HEK293 (cell line): ENCODE data around the gene FBXO45.

Source experiments
- CTCF ChIA-PET: fragments of 350-600 bp; formaldehyde crosslinking; extraction: SDS; loops from one replicate; lab custom pipeline; 2021; ENCODE audit warnings: antibody characterized with exemption; lab: Yijun Ruan, JAX
- POLR2A ChIA-PET: fragments of 300-600 bp; formaldehyde crosslinking; extraction: SDS; loops from one replicate; lab custom pipeline; 2020; ENCODE audit warnings: antibody characterized with exemption, inconsistent platforms; lab: Yijun Ruan, JAX
- H3K27ac ChIP-seq: fragments of 200-500 bp; sonication (Bioruptor generic); 2 replicates; pipeline ENCODE4 v1.5.1; 2014; ENCODE audit warnings: low read depth, low read length, control low read depth, inconsistent platforms; ENCODE audit errors: extremely low read depth
- H3K36me3 ChIP-seq, 2 experiments: fragments of 200-500 bp in 1 of 2; sonication (Bioruptor generic) in 1 of 2; 1 replicate in 1 of 2; 2 replicates in 1 of 2; pipeline ENCODE4 v1.5.1; 2014 to 2017; ENCODE audit warnings: inconsistent platforms in 2 of 2, low read length in 2 of 2; ENCODE audit not compliant: control insufficient read depth in 2 of 2, insufficient read depth in 1 of 2
- H3K4me1 ChIP-seq: fragments of 200-500 bp; sonication (Bioruptor generic); 2 replicates; pipeline ENCODE4 v1.5.1; 2014; ENCODE audit warnings: mild to moderate bottlenecking, low read length, inconsistent platforms; ENCODE audit not compliant: control insufficient read depth, insufficient read depth
- H3K4me3 ChIP-seq: 2 replicates; pipeline ENCODE4 v1.5.1; 2011; ENCODE audit warnings: low read depth, mild to moderate bottlenecking, control low read depth, low read length, moderate library complexity
- H3K9me3 ChIP-seq: fragments of 200-500 bp; sonication (Bioruptor generic); 2 replicates; pipeline ENCODE4 v1.5.1; 2014; ENCODE audit warnings: low read depth, low read length, inconsistent platforms; ENCODE audit not compliant: control insufficient read depth, insufficient read depth
- ELK4 ChIP-seq: IDR thresholded peaks from 2 replicates; pipeline ENCODE4 v1.6.1; 2011; ENCODE audit warnings: mild to moderate bottlenecking, low read depth, low read length, borderline replicate concordance
- HIC1 ChIP-seq: fragments of 450-650 bp; formaldehyde crosslinking; IDR thresholded peaks from 2 replicates; pipeline ENCODE4 v1.5.1; 2016; ENCODE audit warnings: missing biosample characterization, missing genetic modification characterization
- KLF16 ChIP-seq: fragments of 450-650 bp; formaldehyde crosslinking; IDR thresholded peaks from 2 replicates; pipeline ENCODE4 v1.5.1; 2017; ENCODE audit warnings: missing biosample characterization, missing genetic modification characterization
- KLF17 ChIP-seq: fragments of 450-650 bp; formaldehyde crosslinking; IDR thresholded peaks from 2 replicates; pipeline ENCODE4 v1.5.1; 2016; ENCODE audit warnings: missing biosample characterization, missing genetic modification characterization
- WT1 ChIP-seq: fragments of 450-650 bp; formaldehyde crosslinking; IDR thresholded peaks from 2 replicates; pipeline ENCODE4 v1.5.1; 2016; ENCODE audit warnings: missing biosample characterization, missing genetic modification characterization
- YY2 ChIP-seq: fragments of 450-650 bp; formaldehyde crosslinking; IDR thresholded peaks from 2 replicates; pipeline ENCODE4 v1.5.1; 2016; ENCODE audit warnings: missing biosample characterization, missing genetic modification characterization
- ZNF138 ChIP-seq: fragments of 450-650 bp; formaldehyde crosslinking; IDR thresholded peaks from 2 replicates; pipeline ENCODE4 v1.5.1; 2016; ENCODE audit warnings: missing biosample characterization, missing genetic modification characterization, borderline replicate concordance
- ZNF311 ChIP-seq: fragments of 450-650 bp; formaldehyde crosslinking; IDR thresholded peaks from 2 replicates; pipeline ENCODE4 v1.5.1; 2017; ENCODE audit warnings: missing biosample characterization, missing genetic modification characterization, borderline replicate concordance
- ZNF335 ChIP-seq: fragments of 450-650 bp; formaldehyde crosslinking; conservative IDR thresholded peaks from 2 replicates; pipeline ENCODE4 v1.5.1; 2016; ENCODE audit warnings: missing biosample characterization, missing genetic modification characterization
- ZNF394 ChIP-seq: fragments of 450-650 bp; formaldehyde crosslinking; IDR thresholded peaks from 2 replicates; pipeline ENCODE4 v1.5.1; 2016; ENCODE audit warnings: missing biosample characterization, missing genetic modification characterization, mild to moderate bottlenecking, moderate library complexity, borderline replicate concordance
- ZNF558 ChIP-seq: fragments of 450-650 bp; formaldehyde crosslinking; IDR thresholded peaks from 2 replicates; pipeline ENCODE4 v1.5.1; 2016; ENCODE audit warnings: missing biosample characterization, missing genetic modification characterization
- ZNF571 ChIP-seq: fragments of 450-650 bp; formaldehyde crosslinking; IDR thresholded peaks from 2 replicates; pipeline ENCODE4 v1.5.0; 2017; ENCODE audit warnings: missing biosample characterization, missing genetic modification characterization
- ZNF624 ChIP-seq: fragments of 450-650 bp; formaldehyde crosslinking; IDR thresholded peaks from 2 replicates; pipeline ENCODE4 v1.5.1; 2017; ENCODE audit warnings: missing biosample characterization, missing genetic modification characterization
- ZNF654 ChIP-seq: fragments of 450-650 bp; formaldehyde crosslinking; IDR thresholded peaks from 2 replicates; pipeline ENCODE4 v1.5.1; 2016; ENCODE audit warnings: low read depth, missing biosample characterization, missing genetic modification characterization
- ZNF792 ChIP-seq: fragments of 450-650 bp; formaldehyde crosslinking; IDR thresholded peaks from 2 replicates; pipeline ENCODE4 v1.5.1; 2016; ENCODE audit warnings: missing biosample characterization, missing genetic modification characterization
- ZNF830 ChIP-seq: fragments of 450-650 bp; IDR thresholded peaks from 2 replicates; pipeline ENCODE4 v1.5.0; 2018; ENCODE audit warnings: missing biosample characterization, missing genetic modification characterization, low read depth, mild to moderate bottlenecking, moderate library complexity
- TF ChIP-seq, protein P1 (sequence below): fragments of 450-650 bp; formaldehyde crosslinking; IDR thresholded peaks from 2 replicates; pipeline ENCODE4 v1.5.1; 2016; ENCODE audit warnings: missing biosample characterization, missing genetic modification characterization
- TF ChIP-seq, protein P2 (sequence below): fragments of 450-650 bp; formaldehyde crosslinking; conservative IDR thresholded peaks from 2 replicates; pipeline ENCODE4 v1.5.1; 2016; ENCODE audit warnings: low read depth, missing biosample characterization, missing genetic modification characterization
- TF ChIP-seq, protein P3 (sequence below): fragments of 450-650 bp; formaldehyde crosslinking; IDR thresholded peaks from 2 replicates; pipeline ENCODE4 v1.5.1; 2017; ENCODE audit warnings: missing biosample characterization, missing genetic modification characterization

Gene FBXO45

DNA sequence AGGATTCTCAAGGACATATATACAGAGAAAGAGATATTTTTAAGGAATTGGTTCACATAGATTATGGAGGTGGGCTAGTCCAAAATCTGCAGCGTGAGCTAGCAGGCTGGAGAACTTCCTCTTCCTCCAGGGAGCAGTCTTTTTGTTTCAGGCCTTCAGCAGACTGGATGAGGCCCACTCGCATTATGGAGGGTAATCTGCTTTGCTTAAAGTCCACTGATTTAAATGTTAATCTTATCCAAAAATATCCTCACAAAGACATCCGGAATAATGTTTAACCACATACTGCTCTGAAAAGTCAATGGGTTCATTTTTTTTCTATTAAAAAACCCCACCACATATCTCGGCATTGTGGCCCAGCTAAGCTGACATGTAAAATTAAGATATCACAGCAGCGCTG lies 48.8 kb downstream of the FBXO45 start:
- ChIA-PET POLR2A (interaction anchor here (0.6 kb wide), 1 partner anchor 15 kb away, joined by 3 read pairs; no protein-coding TSS in a partner anchor), CTCF (interaction anchor here (0.7 kb wide), 1 partner anchor 292 kb away, joined by 3 read pairs; no protein-coding TSS in a partner anchor)
- Histone ChIP-seq H3K4me1 (no peaks in the 10 kb centered on the region), H3K9me3 (no peaks in the 10 kb centered on the region), H3K36me3 (no peaks in the 10 kb centered on the region), H3K27ac (no peak overlapping the region), H3K4me3 (no peak overlapping the region)
- TF ChIP-seq ZNF830 (no peak), ZNF654 (tag by site-specific recombination) (no peak), WT1 (tag by site-specific recombination) (no peak), ZNF138 (tag by site-specific recombination) (no peak), ZNF335 (tag by site-specific recombination) (no peak)

- ChIA-PET POLR2A (no interaction called here), CTCF (interaction anchor here (0.6 kb wide), 1 partner anchor 105 kb away, joined by 5 read pairs; no protein-coding TSS in a partner anchor)
- no peak for TF ChIP-seq KLF17 (tag by site-specific recombination)
- TF ChIP-seq YY2 (tag by site-specific recombination) = no peak
- TF ChIP-seq ZNF624 (tag by site-specific recombination) = no peak
- no peak for TF ChIP-seq ELK4
- TF ChIP-seq, protein P1, sequence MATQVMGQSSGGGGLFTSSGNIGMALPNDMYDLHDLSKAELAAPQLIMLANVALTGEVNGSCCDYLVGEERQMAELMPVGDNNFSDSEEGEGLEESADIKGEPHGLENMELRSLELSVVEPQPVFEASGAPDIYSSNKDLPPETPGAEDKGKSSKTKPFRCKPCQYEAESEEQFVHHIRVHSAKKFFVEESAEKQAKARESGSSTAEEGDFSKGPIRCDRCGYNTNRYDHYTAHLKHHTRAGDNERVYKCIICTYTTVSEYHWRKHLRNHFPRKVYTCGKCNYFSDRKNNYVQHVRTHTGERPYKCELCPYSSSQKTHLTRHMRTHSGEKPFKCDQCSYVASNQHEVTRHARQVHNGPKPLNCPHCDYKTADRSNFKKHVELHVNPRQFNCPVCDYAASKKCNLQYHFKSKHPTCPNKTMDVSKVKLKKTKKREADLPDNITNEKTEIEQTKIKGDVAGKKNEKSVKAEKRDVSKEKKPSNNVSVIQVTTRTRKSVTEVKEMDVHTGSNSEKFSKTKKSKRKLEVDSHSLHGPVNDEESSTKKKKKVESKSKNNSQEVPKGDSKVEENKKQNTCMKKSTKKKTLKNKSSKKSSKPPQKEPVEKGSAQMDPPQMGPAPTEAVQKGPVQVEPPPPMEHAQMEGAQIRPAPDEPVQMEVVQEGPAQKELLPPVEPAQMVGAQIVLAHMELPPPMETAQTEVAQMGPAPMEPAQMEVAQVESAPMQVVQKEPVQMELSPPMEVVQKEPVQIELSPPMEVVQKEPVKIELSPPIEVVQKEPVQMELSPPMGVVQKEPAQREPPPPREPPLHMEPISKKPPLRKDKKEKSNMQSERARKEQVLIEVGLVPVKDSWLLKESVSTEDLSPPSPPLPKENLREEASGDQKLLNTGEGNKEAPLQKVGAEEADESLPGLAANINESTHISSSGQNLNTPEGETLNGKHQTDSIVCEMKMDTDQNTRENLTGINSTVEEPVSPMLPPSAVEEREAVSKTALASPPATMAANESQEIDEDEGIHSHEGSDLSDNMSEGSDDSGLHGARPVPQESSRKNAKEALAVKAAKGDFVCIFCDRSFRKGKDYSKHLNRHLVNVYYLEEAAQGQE (tag by site-specific recombination) = no peak
- TF ChIP-seq ZNF558 (tag by site-specific recombination) = no peak
- TF ChIP-seq ZNF311 (tag by site-specific recombination) = no peak
- TF ChIP-seq KLF16 = no peak
- TF ChIP-seq ZNF571 (tag by site-specific recombination) = no peak
- no peak for TF ChIP-seq HIC1 (tag by site-specific recombination)
- no peak for TF ChIP-seq ZNF792 (tag by site-specific recombination)
- no peak for TF ChIP-seq ZNF394 (tag by site-specific recombination)
- TF ChIP-seq, protein P2, sequence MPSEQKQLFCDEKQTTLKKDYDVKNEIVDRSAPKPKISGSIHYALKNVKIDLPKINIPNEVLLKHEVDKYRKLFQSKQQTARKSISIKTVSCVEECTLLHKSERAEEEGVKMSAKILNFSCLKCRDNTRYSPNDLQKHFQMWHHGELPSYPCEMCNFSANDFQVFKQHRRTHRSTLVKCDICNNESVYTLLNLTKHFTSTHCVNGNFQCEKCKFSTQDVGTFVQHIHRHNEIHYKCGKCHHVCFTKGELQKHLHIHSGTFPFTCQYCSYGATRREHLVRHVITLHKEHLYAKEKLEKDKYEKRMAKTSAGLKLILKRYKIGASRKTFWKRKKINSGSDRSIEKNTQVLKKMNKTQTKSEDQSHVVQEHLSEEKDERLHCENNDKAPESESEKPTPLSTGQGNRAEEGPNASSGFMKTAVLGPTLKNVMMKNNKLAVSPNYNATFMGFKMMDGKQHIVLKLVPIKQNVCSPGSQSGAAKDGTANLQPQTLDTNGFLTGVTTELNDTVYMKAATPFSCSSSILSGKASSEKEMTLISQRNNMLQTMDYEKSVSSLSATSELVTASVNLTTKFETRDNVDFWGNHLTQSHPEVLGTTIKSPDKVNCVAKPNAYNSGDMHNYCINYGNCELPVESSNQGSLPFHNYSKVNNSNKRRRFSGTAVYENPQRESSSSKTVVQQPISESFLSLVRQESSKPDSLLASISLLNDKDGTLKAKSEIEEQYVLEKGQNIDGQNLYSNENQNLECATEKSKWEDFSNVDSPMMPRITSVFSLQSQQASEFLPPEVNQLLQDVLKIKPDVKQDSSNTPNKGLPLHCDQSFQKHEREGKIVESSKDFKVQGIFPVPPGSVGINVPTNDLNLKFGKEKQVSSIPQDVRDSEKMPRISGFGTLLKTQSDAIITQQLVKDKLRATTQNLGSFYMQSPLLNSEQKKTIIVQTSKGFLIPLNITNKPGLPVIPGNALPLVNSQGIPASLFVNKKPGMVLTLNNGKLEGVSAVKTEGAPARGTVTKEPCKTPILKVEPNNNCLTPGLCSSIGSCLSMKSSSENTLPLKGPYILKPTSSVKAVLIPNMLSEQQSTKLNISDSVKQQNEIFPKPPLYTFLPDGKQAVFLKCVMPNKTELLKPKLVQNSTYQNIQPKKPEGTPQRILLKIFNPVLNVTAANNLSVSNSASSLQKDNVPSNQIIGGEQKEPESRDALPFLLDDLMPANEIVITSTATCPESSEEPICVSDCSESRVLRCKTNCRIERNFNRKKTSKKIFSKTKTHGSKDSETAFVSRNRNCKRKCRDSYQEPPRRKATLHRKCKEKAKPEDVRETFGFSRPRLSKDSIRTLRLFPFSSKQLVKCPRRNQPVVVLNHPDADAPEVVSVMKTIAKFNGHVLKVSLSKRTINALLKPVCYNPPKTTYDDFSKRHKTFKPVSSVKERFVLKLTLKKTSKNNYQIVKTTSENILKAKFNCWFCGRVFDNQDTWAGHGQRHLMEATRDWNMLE (tag by site-specific recombination) = no peak
- TF ChIP-seq, protein P3, sequence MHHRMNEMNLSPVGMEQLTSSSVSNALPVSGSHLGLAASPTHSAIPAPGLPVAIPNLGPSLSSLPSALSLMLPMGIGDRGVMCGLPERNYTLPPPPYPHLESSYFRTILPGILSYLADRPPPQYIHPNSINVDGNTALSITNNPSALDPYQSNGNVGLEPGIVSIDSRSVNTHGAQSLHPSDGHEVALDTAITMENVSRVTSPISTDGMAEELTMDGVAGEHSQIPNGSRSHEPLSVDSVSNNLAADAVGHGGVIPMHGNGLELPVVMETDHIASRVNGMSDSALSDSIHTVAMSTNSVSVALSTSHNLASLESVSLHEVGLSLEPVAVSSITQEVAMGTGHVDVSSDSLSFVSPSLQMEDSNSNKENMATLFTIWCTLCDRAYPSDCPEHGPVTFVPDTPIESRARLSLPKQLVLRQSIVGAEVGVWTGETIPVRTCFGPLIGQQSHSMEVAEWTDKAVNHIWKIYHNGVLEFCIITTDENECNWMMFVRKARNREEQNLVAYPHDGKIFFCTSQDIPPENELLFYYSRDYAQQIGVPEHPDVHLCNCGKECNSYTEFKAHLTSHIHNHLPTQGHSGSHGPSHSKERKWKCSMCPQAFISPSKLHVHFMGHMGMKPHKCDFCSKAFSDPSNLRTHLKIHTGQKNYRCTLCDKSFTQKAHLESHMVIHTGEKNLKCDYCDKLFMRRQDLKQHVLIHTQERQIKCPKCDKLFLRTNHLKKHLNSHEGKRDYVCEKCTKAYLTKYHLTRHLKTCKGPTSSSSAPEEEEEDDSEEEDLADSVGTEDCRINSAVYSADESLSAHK (tag by site-specific recombination) = no peak
These were observed 50.8 kb downstream of the FBXO45 start for GRCh38 chr3:196619223-196619622.

More at GRCh38 chr3:196619223-196619622, 50.8 kb downstream of the FBXO45 start:
- Histone ChIP-seq H3K9me3 (no peaks in the 10 kb centered on the region), H3K4me1 (no peaks in the 10 kb centered on the region), H3K4me3 (no peak overlapping the region), H3K36me3 (no peaks in the 10 kb centered on the region), H3K27ac (no peak overlapping the region)
